Measurements from ENCODE around the gene GFM1. TPM values are rescaled to one million over a fixed set of nuclear protein-coding genes. Genes with fewer than 3 reads are reported as not detected.

Gene GFM1
- total RNA-seq, 4 donors from 2014 or later = 27.2 to 66.6 (median 44.5) TPM

DNA sequence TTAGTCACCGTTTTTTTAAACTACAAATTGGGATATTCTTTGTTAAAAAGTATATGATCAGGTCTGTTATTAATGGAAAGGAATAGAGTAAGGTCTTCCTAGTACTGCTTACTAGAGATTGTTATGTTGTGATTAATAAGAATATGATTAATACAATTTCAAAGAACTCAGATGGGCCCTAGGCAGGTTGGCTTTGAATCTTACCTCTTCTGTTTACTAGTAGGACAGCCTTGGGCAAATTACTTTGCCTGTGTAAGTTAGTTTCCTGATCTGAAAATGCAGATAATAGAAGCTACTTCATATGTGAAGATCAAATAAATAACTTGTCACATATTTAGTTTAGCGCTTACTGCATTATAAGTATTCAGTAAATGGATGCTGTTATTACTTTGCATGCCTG, 6.9 kb downstream of the GFM1 start:
- Histone ChIP-seq H3K27ac (no peak overlapping the region), H3K9me3 (no peaks in the 10 kb centered on the region), H3K4me3 (no peak overlapping the region), H3K36me3 (peaks cover 0 to 78% (median 4%) of the 10 kb centered on the region in 3 donors), H3K27me3 (no peaks in the 10 kb centered on the region), H3K4me1 (peaks cover 0 to 3% (median 0%) of the 10 kb centered on the region in 4 donors)
- TF ChIP-seq, protein P1, sequence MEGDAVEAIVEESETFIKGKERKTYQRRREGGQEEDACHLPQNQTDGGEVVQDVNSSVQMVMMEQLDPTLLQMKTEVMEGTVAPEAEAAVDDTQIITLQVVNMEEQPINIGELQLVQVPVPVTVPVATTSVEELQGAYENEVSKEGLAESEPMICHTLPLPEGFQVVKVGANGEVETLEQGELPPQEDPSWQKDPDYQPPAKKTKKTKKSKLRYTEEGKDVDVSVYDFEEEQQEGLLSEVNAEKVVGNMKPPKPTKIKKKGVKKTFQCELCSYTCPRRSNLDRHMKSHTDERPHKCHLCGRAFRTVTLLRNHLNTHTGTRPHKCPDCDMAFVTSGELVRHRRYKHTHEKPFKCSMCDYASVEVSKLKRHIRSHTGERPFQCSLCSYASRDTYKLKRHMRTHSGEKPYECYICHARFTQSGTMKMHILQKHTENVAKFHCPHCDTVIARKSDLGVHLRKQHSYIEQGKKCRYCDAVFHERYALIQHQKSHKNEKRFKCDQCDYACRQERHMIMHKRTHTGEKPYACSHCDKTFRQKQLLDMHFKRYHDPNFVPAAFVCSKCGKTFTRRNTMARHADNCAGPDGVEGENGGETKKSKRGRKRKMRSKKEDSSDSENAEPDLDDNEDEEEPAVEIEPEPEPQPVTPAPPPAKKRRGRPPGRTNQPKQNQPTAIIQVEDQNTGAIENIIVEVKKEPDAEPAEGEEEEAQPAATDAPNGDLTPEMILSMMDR (IDR thresholded peaks at IDR 0.05) = no peak
- no peak for TF ChIP-seq POLR2A (IDR thresholded peaks at IDR 0.05)
- DNase-seq = no peak

DNA sequence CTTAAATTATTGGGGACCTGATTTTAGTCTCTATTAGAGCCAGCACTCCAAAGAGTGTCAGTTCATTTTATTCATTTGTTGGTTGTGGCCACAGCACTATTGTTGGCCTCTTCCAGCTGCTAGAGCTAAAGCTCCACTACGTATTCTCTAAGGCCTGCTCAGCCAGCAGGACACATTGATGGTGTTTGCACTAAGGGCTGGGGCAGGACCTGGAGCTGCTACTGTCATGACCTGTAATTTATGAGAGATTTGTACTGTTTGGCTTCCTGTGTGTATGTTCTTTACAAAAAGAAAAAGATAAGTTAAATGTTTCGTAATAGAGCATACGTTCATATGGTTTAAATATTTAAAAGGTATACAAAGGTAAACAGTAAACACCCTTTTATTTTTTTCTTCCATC, 8.1 kb downstream of the GFM1 start:
- Histone ChIP-seq H3K27ac (no peak overlapping the region), H3K4me3 (no peak overlapping the region), H3K36me3 (peaks cover 0 to 77% (median 4%) of the 10 kb centered on the region in 3 donors), H3K4me1 (no peaks in the 10 kb centered on the region), H3K9me3 (no peaks in the 10 kb centered on the region), H3K27me3 (no peaks in the 10 kb centered on the region)
- no peak for DNase-seq
- TF ChIP-seq, protein P1 (IDR thresholded peaks at IDR 0.05) = no peak
- no peak for TF ChIP-seq POLR2A (IDR thresholded peaks at IDR 0.05)

- Histone ChIP-seq H3K36me3 (peaks cover 0 to 71% (median 4%) of the 10 kb centered on the region in 3 donors), H3K4me3 (no peak overlapping the region), H3K27me3 (no peaks in the 10 kb centered on the region), H3K27ac (no peak overlapping the region), H3K4me1 (peaks cover 0 to 5% (median 0%) of the 10 kb centered on the region in 4 donors), H3K9me3 (no peaks in the 10 kb centered on the region)
- TF ChIP-seq, protein P1 (IDR thresholded peaks at IDR 0.05) = no peak
- no peak for DNase-seq
Observed at GRCh38 chr3:158658889-158659288, 14.6 kb downstream of the GFM1 start.

DNA sequence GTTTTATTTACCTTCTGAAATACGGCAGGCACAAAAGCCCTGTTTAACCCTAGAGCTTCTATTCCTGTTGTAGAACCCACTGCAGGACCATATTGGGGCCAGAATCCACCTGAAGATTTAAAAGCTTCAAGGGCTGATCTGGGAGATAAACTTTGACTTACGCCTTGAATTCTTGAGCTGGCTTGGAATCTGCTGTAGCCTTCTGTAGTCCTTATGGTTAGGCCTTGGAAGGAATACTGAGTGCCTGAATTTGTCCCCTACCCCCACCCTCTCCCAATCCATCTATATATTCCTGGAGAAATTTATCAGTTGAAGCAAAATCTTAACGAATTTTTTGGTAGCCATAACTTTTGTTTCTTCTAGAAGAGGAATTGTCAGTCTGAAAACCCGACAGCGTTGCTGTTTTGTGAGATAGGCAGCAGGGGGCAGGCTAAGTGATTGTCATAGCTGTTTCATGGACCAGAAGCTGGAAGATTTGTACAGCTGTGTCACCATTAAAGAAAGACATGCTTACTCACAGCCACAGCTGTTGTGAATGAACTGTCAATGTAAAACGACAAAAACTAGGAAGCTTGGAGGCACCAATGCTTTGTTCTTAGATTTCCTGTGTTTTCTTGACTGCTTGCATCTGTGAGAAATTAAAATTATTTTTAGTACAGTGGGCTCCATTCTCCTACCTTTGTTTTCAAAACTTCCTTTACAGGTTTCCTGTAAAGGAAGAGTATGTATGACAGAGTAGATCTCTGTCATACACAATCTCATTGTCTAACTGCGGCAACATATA, 15.3 kb downstream of the GFM1 start:
- peak in 2 of 3 donors; percentile 51 to 69 for DNase-seq
- TF ChIP-seq, protein P1 (IDR thresholded peaks at IDR 0.05) = peak; percentile 20 to 82 (median 66)
- no peak for TF ChIP-seq POLR2A (IDR thresholded peaks at IDR 0.05)
- Histone ChIP-seq H3K27ac (no peak overlapping the region), H3K4me3 (no peak overlapping the region), H3K36me3 (peaks cover 0 to 65% (median 3%) of the 10 kb centered on the region in 3 donors), H3K9me3 (no peaks in the 10 kb centered on the region), H3K4me1 (peaks cover 0 to 5% (median 0%) of the 10 kb centered on the region in 4 donors), H3K27me3 (no peaks in the 10 kb centered on the region)

- no peak for DNase-seq
- Histone ChIP-seq H3K36me3 (peaks cover 0 to 60% (median 0%) of the 10 kb centered on the region in 3 donors), H3K4me3 (no peak overlapping the region), H3K4me1 (peaks cover 0 to 5% (median 0%) of the 10 kb centered on the region in 4 donors), H3K27ac (peak overlapping the region in 1 of 4 donors; percentile 21), H3K9me3 (no peaks in the 10 kb centered on the region), H3K27me3 (no peaks in the 10 kb centered on the region)
- no peak for TF ChIP-seq POLR2A (IDR thresholded peaks at IDR 0.05)
- TF ChIP-seq, protein P1 (IDR thresholded peaks at IDR 0.05) = no peak
Observed at GRCh38 chr3:158660711-158661110, 16.4 kb downstream of the GFM1 start.
